HCT116 (cell line): ENCODE measurements around the gene PYROXD2. TPM values are rescaled to one million over a fixed set of nuclear protein-coding genes. Genes with fewer than 3 reads are reported as not detected.
A peak's percentile ranks its signal among the peaks of the same experiment; 100 is the strongest.

Source experiments
- ATAC-seq: fragments of 200-7000 bp; cut with Tn5 transposase; 2 replicates; pipeline ENCODE4 v1.9.1; 2020; ENCODE audit warnings: mild to moderate bottlenecking, moderate library complexity
- BruUV-seq: library from RNA; stranded (reverse); fragments of 400-500 nt; replicated peaks from 2 replicates; lab custom pipeline; 2021; lab: Mats Ljungman, UMichigan
- CTCF ChIA-PET: fragments of 300-600 bp; sonication (Branson Sonifier 250); formaldehyde crosslinking; loops from one replicate; lab custom pipeline; 2021; ENCODE audit warnings: antibody characterized with exemption; lab: Charles Lee
- POLR2A ChIA-PET: fragments of 300-600, 350-600 bp; sonication (Branson Sonifier 250); formaldehyde crosslinking; loops from one replicate; lab custom pipeline; 2021; ENCODE audit warnings: antibody characterized with exemption; lab: Charles Lee
- RAD21 ChIA-PET, 2 experiments: fragments of 300-600 bp; sonication (Branson Sonifier 250); formaldehyde crosslinking; loops; one replicate each; lab custom pipeline; 2023; ENCODE audit warnings: low total read pairs in 2 of 2; ENCODE audit not compliant: uncharacterized antibody in 2 of 2, unreplicated experiment in 2 of 2, low non-redundant PET in 1 of 2; lab: Charles Lee
- DNase-seq: peaks from one replicate; pipeline ENCODE4 v3.0.0-alpha.2; 2010; ENCODE audit warnings: low read depth, low spot score
- H2AFZ ChIP-seq: fragments of 200-600 bp; shearing (Covaris generic), sonication (generic); 2 replicates; pipeline ENCODE4 v1.6.1; 2017; ENCODE audit warnings: low read depth, mixed run types, mixed read lengths, antibody characterized with exemption, low read length; ENCODE audit not compliant: poor library complexity, severe bottlenecking
- H3K27ac ChIP-seq: 2 replicates; pipeline ENCODE4 v1.5.1; 2012; ENCODE audit warnings: low read depth, low read length
- H3K27me3 ChIP-seq: fragments of 200-600 bp; sonication (generic); 2 replicates; pipeline ENCODE4 v1.6.1; 2016; ENCODE audit warnings: mixed run types, low read length, mixed read lengths; ENCODE audit not compliant: insufficient read depth
- H3K36me3 ChIP-seq, 2 experiments: fragments of 200-500 bp in 1 of 2; fragments of 200-600 bp in 1 of 2; sonication (Bioruptor generic) in 1 of 2; sonication (generic) in 1 of 2; 2 replicates each; pipeline versions ENCODE4 v1.5.1 to v1.6.1; 2014 to 2016; ENCODE audit warnings: low read length in 2 of 2, inconsistent platforms in 1 of 2, mixed read lengths in 1 of 2, mixed run types in 1 of 2; ENCODE audit not compliant: insufficient read depth in 2 of 2, control insufficient read depth in 1 of 2
- H3K4me1 ChIP-seq, 2 experiments: fragments of 200-600 bp in 1 of 2; sonication (generic) in 1 of 2; 2 replicates each; pipeline versions ENCODE4 v1.5.1 to v1.6.1; 2012 to 2017; ENCODE audit warnings: low read length in 2 of 2, inconsistent platforms in 1 of 2, mild to moderate bottlenecking in 1 of 2, mixed read lengths in 1 of 2, mixed run types in 1 of 2, moderate library complexity in 1 of 2; ENCODE audit not compliant: insufficient read depth in 2 of 2, control insufficient read depth in 1 of 2
- H3K4me2 ChIP-seq: fragments of 200-600 bp; sonication (generic); 2 replicates; pipeline ENCODE4 v1.6.1; 2017; ENCODE audit warnings: mixed run types, low read length, mixed read lengths
- H3K4me3 ChIP-seq, 2 experiments: fragments of 200-600 bp in 1 of 2; sonication (generic) in 1 of 2; replicated peaks in 1 of 2; 2 replicates each; pipeline ENCODE4 v1.5.1; 2011 to 2016; ENCODE audit warnings: low read length in 2 of 2, control low read depth in 1 of 2, low read depth in 1 of 2, mild to moderate bottlenecking in 1 of 2, mixed read lengths in 1 of 2, mixed run types in 1 of 2
- H3K79me2 ChIP-seq: fragments of 200-600 bp; sonication (generic); 2 replicates; pipeline ENCODE4 v1.6.1; 2017; ENCODE audit warnings: mild to moderate bottlenecking, mixed run types, low read length, moderate library complexity, mixed read lengths; ENCODE audit not compliant: insufficient read depth
- H3K9ac ChIP-seq: fragments of 200-600 bp; sonication (generic); 2 replicates; pipeline ENCODE4 v1.6.1; 2016; ENCODE audit warnings: low read length, mixed read lengths
- H3K9me2 ChIP-seq: fragments of 200-600 bp; sonication (generic), shearing (Covaris generic); 2 replicates; pipeline ENCODE4 v1.6.1; 2017; ENCODE audit warnings: mixed run types, mild to moderate bottlenecking, moderate library complexity; ENCODE audit not compliant: insufficient read depth
- H3K9me3 ChIP-seq, 2 experiments: fragments of 200-500 bp in 1 of 2; fragments of 200-600 bp in 1 of 2; sonication (Bioruptor generic) in 1 of 2; sonication (generic) in 1 of 2; 2 replicates each; pipeline ENCODE4 v1.6.1; 2014 to 2017; ENCODE audit warnings: low read length in 2 of 2, mixed read lengths in 2 of 2, inconsistent platforms in 1 of 2, low read depth in 1 of 2, mild to moderate bottlenecking in 1 of 2, mixed run types in 1 of 2, moderate library complexity in 1 of 2; ENCODE audit not compliant: control insufficient read depth in 1 of 2, insufficient read depth in 1 of 2
- H4K20me1 ChIP-seq: fragments of 200-600 bp; sonication (generic), shearing (Covaris generic); 2 replicates; pipeline ENCODE4 v1.6.1; 2017; ENCODE audit warnings: mixed run types, mild to moderate bottlenecking, moderate library complexity; ENCODE audit not compliant: insufficient read depth
- ATF3 ChIP-seq: IDR thresholded peaks from 2 replicates; pipeline ENCODE4 v1.6.1; 2012
- CBX3 ChIP-seq: IDR thresholded peaks from 2 replicates; pipeline ENCODE4 v1.6.1; 2012; ENCODE audit warnings: low read depth
- CEBPB ChIP-seq: IDR thresholded peaks from 2 replicates; pipeline ENCODE4 v1.6.1; 2012; ENCODE audit warnings: low read depth
- ELF1 ChIP-seq: IDR thresholded peaks from 2 replicates; pipeline ENCODE4 v1.6.1; 2012; ENCODE audit warnings: low read depth, borderline replicate concordance
- FOSL1 ChIP-seq: IDR thresholded peaks from 2 replicates; pipeline ENCODE4 v1.6.1; 2012; ENCODE audit warnings: low read depth
- JUND ChIP-seq: IDR thresholded peaks from 2 replicates; pipeline ENCODE4 v1.6.1; 2012
- MAX ChIP-seq: IDR thresholded peaks from 2 replicates; pipeline ENCODE4 v1.6.1; 2012
- POLR2A ChIP-seq: IDR thresholded peaks from 2 replicates; pipeline ENCODE4 v1.7.0; 2011; ENCODE audit warnings: borderline replicate concordance; ENCODE audit not compliant: insufficient read depth, insufficient read length; ENCODE audit errors: extremely low read depth
- POLR2AphosphoS5 ChIP-seq: IDR thresholded peaks from 2 replicates; pipeline ENCODE4 v1.6.1; 2011; ENCODE audit warnings: mild to moderate bottlenecking, low read depth, low read length, moderate library complexity
- RAD21 ChIP-seq: IDR thresholded peaks from 2 replicates; pipeline ENCODE4 v1.6.1; 2012; ENCODE audit warnings: low read depth, mild to moderate bottlenecking
- REST ChIP-seq: IDR thresholded peaks from 2 replicates; pipeline ENCODE4 v1.6.1; 2012; ENCODE audit warnings: low read depth
- SIN3A ChIP-seq: IDR thresholded peaks from 2 replicates; pipeline ENCODE4 v1.6.1; 2012; ENCODE audit warnings: low read depth
- SRF ChIP-seq: IDR thresholded peaks from 2 replicates; pipeline ENCODE4 v1.6.1; 2012; ENCODE audit warnings: low read depth
- ZFX ChIP-seq: fragments of 450-650 bp; IDR thresholded peaks from 2 replicates; pipeline ENCODE4 v1.6.1; 2017
- ZNF274 ChIP-seq: fragments of 200-500 bp; sonication (Bioruptor generic); IDR thresholded peaks from 2 replicates; pipeline ENCODE4 v1.6.1; 2014; ENCODE audit warnings: mild to moderate bottlenecking, low read depth, low read length, inconsistent platforms
- intact Hi-C: fragments of 100-400 bp; cut with micrococcal nuclease; formaldehyde crosslinking; loops from 2 replicates; pipeline ENCODE4 v1.10.0; 2022
- total RNA-seq: library from RNA; stranded (reverse); gene quantifications from one replicate; pipeline ENCODE4 v1.2.1, GENCODE V29; 2021; ENCODE audit not compliant: unreplicated experiment

The PYROXD2 gene
- total RNA-seq, 1 experiment from 2014 or later, result 14.2 TPM

- H4K20me1 ChIP-seq, result no peaks in the 10 kb centered on the region
- H3K9me3 ChIP-seq, result no peaks in the 10 kb centered on the region
- H3K4me1 ChIP-seq, result peaks cover 0 to 3% of the 10 kb centered on the region in 2 experiments; a peak in 1 of 4 replicates
- H3K79me2 ChIP-seq, result no peaks in the 10 kb centered on the region
- no peak overlapping the region for H3K4me2 ChIP-seq
- DNase-seq, result no peak
- no peaks in the 10 kb centered on the region for H3K9me2 ChIP-seq
- ChIA-PET POLR2A (no interaction called here), CTCF (no interaction called here), RAD21 (no interaction called here)
- BruUV-seq, result no TSS peak
- peak overlapping the region; percentile 54 for H2AFZ ChIP-seq
- no peak overlapping the region for H3K9ac ChIP-seq
- H3K27ac ChIP-seq, result no peak overlapping the region
- H3K27me3 ChIP-seq, result no peaks in the 10 kb centered on the region
- peak; percentile 70 for ATAC-seq
- H3K36me3 ChIP-seq, result no peaks in the 10 kb centered on the region
- TF ChIP-seq ZFX (no peak), FOSL1 (no peak), RAD21 (no peak), SRF (no peak), REST (no peak), ATF3 (no peak), CBX3 (no peak), ELF1 (no peak), JUND (no peak), ZNF274 (no peak), POLR2A (no peak), MAX (no peak), CEBPB (no peak), POLR2AphosphoS5 (no peak), SIN3A (no peak)
- H3K4me3 ChIP-seq, result no peak overlapping the region
- intact Hi-C loops, result no loop called here
Observed at GRCh38 chr10:98361131-98362025, 53.6 kb downstream of the PYROXD2 start.
